ENCODE measurements around the gene RASA3.

The RASA3 gene

DNA sequence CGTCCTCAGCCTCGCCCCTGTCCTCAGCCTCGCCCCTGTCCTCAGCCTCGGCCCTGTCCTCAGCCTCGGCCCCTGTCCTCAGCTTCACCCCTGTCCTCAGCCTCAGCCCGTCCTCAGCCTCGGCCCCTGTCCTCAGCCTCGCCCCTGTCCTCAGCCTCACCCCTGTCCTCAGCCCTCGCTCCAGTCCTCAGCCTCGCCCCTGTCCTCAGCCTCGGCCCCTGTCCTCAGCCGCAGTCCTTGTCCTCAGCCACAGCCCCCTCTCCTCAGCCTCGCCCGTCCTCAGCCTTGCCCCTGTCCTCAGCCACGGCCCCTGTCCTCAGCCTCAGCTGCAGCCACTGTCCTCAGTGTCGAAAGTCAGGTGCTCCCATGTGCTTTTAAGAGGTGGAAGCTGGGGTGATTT is 169.0 kb downstream of the RASA3 start:
- Histone ChIP-seq H3K36me3 (replicated peaks; ENCODE audit: low read depth, low read length) (no peaks in the 10 kb centered on the region), H3K4me3 (ENCODE audit: low read length) (no peak overlapping the region), H3K9me3 (ENCODE audit: insufficient read depth, low read length) (peaks cover 18% of the 10 kb centered on the region), H3K4me1 (ENCODE audit: low read length) (no peaks in the 10 kb centered on the region), H3K27ac (ENCODE audit: low read length) (no peak overlapping the region), H3K9ac (ENCODE audit: low read length) (no peak overlapping the region), H2AFZ (ENCODE audit: low read depth, low read length) (no peak overlapping the region), H4K20me1 (ENCODE audit: insufficient read depth, low read length) (no peaks in the 10 kb centered on the region), H3K27me3 (ENCODE audit: low read depth, low read length) (no peaks in the 10 kb centered on the region), H3K79me2 (ENCODE audit: low read length) (no peaks in the 10 kb centered on the region), H3K4me2 (ENCODE audit: low read length) (no peak overlapping the region)
- TF ChIP-seq, protein P1, sequence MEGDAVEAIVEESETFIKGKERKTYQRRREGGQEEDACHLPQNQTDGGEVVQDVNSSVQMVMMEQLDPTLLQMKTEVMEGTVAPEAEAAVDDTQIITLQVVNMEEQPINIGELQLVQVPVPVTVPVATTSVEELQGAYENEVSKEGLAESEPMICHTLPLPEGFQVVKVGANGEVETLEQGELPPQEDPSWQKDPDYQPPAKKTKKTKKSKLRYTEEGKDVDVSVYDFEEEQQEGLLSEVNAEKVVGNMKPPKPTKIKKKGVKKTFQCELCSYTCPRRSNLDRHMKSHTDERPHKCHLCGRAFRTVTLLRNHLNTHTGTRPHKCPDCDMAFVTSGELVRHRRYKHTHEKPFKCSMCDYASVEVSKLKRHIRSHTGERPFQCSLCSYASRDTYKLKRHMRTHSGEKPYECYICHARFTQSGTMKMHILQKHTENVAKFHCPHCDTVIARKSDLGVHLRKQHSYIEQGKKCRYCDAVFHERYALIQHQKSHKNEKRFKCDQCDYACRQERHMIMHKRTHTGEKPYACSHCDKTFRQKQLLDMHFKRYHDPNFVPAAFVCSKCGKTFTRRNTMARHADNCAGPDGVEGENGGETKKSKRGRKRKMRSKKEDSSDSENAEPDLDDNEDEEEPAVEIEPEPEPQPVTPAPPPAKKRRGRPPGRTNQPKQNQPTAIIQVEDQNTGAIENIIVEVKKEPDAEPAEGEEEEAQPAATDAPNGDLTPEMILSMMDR (IDR thresholded peaks at IDR 0.05; ENCODE audit: low read depth, low read length): no peak
- no peak for TF ChIP-seq EZH2phosphoT487 (IDR thresholded peaks at IDR 0.05; ENCODE audit: low read depth)

DNA sequence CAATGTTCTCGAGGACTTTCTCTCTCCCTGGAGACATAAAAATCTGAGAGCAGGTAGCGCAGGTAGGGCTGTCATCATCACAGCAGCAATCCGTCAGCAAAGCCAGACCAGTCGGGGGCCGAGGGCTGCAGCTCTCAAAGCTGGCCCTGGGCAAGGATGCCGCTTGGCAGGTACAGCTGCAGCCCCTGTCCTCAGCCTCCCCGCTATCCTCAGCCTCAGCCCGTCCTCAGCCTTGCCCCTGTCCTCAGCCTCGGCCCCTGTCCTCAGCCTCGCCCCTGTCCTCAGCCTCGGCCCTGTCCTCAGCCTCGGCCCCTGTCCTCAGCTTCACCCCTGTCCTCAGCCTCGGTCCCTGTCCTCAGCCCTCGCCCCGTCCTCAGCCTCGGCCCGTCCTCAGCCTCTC is 169.4 kb downstream of the RASA3 start:
- Histone ChIP-seq H3K4me3 (ENCODE audit: low read length) (no peak overlapping the region), H3K4me2 (ENCODE audit: low read length) (no peak overlapping the region), H3K79me2 (ENCODE audit: low read length) (no peaks in the 10 kb centered on the region), H2AFZ (ENCODE audit: low read depth, low read length) (no peak overlapping the region), H3K27me3 (ENCODE audit: low read depth, low read length) (no peaks in the 10 kb centered on the region), H4K20me1 (ENCODE audit: insufficient read depth, low read length) (no peaks in the 10 kb centered on the region), H3K4me1 (ENCODE audit: low read length) (no peaks in the 10 kb centered on the region), H3K9me3 (ENCODE audit: insufficient read depth, low read length) (peaks cover 18% of the 10 kb centered on the region), H3K27ac (ENCODE audit: low read length) (no peak overlapping the region), H3K9ac (ENCODE audit: low read length) (no peak overlapping the region), H3K36me3 (replicated peaks; ENCODE audit: low read depth, low read length) (no peaks in the 10 kb centered on the region)
- no peak for TF ChIP-seq EZH2phosphoT487 (IDR thresholded peaks at IDR 0.05; ENCODE audit: low read depth)
- TF ChIP-seq, protein P1 (IDR thresholded peaks at IDR 0.05; ENCODE audit: low read depth, low read length): no peak

DNA sequence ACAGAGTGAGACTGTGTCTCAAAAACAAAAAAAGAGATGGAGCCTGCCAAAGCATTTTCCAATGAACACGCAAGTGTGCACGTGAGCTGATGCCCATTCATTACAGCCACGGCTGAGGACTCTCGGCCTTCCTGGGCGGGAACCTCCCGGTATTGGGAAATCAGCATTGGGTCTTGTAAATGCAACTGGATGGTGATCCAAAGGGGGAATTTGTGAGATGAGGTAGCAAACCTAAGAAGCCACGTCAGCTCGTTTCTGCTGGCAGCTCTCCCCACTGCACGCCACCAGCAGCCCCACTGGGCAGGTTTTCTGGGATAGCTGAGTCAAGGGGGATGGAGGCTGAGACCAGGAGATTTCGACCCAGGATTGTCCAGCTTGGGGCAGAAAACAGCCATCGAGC is 170.0 kb downstream of the RASA3 start:
- no peaks in the 10 kb centered on the region for H4K20me1 ChIP-seq (ENCODE audit: insufficient read depth, low read length)
- H3K27ac ChIP-seq (ENCODE audit: low read length): no peak overlapping the region
- H3K4me2 ChIP-seq (ENCODE audit: low read length): no peak overlapping the region
- no peaks in the 10 kb centered on the region for H3K27me3 ChIP-seq (ENCODE audit: low read depth, low read length)
- H3K4me1 ChIP-seq (ENCODE audit: low read length): no peaks in the 10 kb centered on the region
- TF ChIP-seq EZH2phosphoT487 (IDR thresholded peaks at IDR 0.05; ENCODE audit: low read depth): no peak
- TF ChIP-seq, protein P1 (IDR thresholded peaks at IDR 0.05; ENCODE audit: low read depth, low read length): no peak
- no peaks in the 10 kb centered on the region for H3K79me2 ChIP-seq (ENCODE audit: low read length)
- peaks cover 18% of the 10 kb centered on the region for H3K9me3 ChIP-seq (ENCODE audit: insufficient read depth, low read length)
- no peak overlapping the region for H2AFZ ChIP-seq (ENCODE audit: low read depth, low read length)
- no peak overlapping the region for H3K4me3 ChIP-seq (ENCODE audit: low read length)
- no peak overlapping the region for H3K9ac ChIP-seq (ENCODE audit: low read length)
- H3K36me3 ChIP-seq (replicated peaks; ENCODE audit: low read depth, low read length): no peaks in the 10 kb centered on the region

DNA sequence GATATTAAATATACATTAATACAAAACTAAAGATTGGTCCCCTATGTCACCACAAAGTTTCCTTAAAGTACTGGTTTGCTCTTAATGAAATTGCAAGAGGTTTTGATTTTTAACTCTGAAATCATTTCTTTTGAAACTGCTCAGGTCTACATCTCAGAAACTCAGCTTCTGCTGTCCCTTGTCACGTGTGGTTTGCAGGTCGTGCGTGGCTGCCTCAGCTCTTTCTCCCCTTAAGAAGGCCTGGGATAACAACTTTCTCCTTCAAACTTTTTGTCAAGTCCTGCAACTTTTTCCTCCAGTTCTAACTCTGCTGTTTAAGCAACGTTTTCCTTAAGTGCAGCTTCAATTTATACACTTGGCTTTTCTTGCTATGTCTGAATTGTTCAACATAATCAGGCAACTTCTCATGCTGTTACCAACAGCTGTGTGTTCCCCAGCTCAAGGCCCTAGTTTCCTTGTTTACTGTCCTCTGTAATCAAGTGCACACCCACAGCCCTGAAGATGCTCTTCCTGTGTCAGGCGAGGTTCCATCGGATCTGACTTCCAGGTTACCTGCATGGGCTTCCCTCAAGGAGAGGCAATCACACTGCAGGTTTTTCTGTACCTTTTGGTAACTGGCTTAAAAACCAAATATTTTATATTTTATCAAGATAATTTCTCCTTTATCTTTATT is 172.0 kb downstream of the RASA3 start:
- H3K4me1 ChIP-seq (ENCODE audit: low read length): no peaks in the 10 kb centered on the region
- H3K27me3 ChIP-seq (ENCODE audit: low read depth, low read length): no peaks in the 10 kb centered on the region
- H3K36me3 ChIP-seq (replicated peaks; ENCODE audit: low read depth, low read length): no peaks in the 10 kb centered on the region
- H3K79me2 ChIP-seq (ENCODE audit: low read length): no peaks in the 10 kb centered on the region
- H3K9me3 ChIP-seq (ENCODE audit: insufficient read depth, low read length): peaks cover 18% of the 10 kb centered on the region
- no peak overlapping the region for H3K9ac ChIP-seq (ENCODE audit: low read length)
- H4K20me1 ChIP-seq (ENCODE audit: insufficient read depth, low read length): no peaks in the 10 kb centered on the region
- no peak overlapping the region for H3K4me3 ChIP-seq (ENCODE audit: low read length)
- H2AFZ ChIP-seq (ENCODE audit: low read depth, low read length): no peak overlapping the region
- no peak for TF ChIP-seq EZH2phosphoT487 (IDR thresholded peaks at IDR 0.05; ENCODE audit: low read depth)
- TF ChIP-seq, protein P1 (IDR thresholded peaks at IDR 0.05; ENCODE audit: low read depth, low read length): no peak
- H3K4me2 ChIP-seq (ENCODE audit: low read length): no peak overlapping the region
- no peak overlapping the region for H3K27ac ChIP-seq (ENCODE audit: low read length)

All from OCI-LY3 (cell line).